HCT116 (cell line): ENCODE results near the gene PDZD4.

Experiments used
- CEBPB ChIP-seq: IDR thresholded peaks from 2 replicates; pipeline ENCODE4 v1.6.1; 2012; ENCODE audit warnings: low read depth
- EZH2 ChIP-seq: fragments of 200-600 bp; sonication (generic); IDR thresholded peaks from 2 replicates; pipeline ENCODE4 v1.6.1; 2017; ENCODE audit warnings: antibody characterized with exemption, mixed run types
- FOSL1 ChIP-seq: IDR thresholded peaks from 2 replicates; pipeline ENCODE4 v1.6.1; 2012; ENCODE audit warnings: low read depth
- POLR2A ChIP-seq: IDR thresholded peaks from 2 replicates; pipeline ENCODE4 v1.7.0; 2011; ENCODE audit warnings: borderline replicate concordance; ENCODE audit not compliant: insufficient read depth, insufficient read length; ENCODE audit errors: extremely low read depth
- POLR2AphosphoS5 ChIP-seq: IDR thresholded peaks from 2 replicates; pipeline ENCODE4 v1.6.1; 2011; ENCODE audit warnings: mild to moderate bottlenecking, low read depth, low read length, moderate library complexity
- SP1 ChIP-seq: IDR thresholded peaks from 2 replicates; pipeline ENCODE4 v1.6.1; 2012; ENCODE audit warnings: low read depth
- ZNF274 ChIP-seq: fragments of 200-500 bp; sonication (Bioruptor generic); IDR thresholded peaks from 2 replicates; pipeline ENCODE4 v1.6.1; 2014; ENCODE audit warnings: mild to moderate bottlenecking, low read depth, low read length, inconsistent platforms
- TF ChIP-seq, protein P1 (sequence below), 3 experiments: fragments of 200-600 bp in 1 of 3; sonication (generic) in 1 of 3; IDR thresholded peaks in 2 of 3; conservative IDR thresholded peaks in 1 of 3; 2 replicates each; pipeline ENCODE4 v1.5.1; 2012 to 2017; ENCODE audit warnings: low read depth in 2 of 3, low read length in 2 of 3, antibody characterized with exemption in 1 of 3, borderline replicate concordance in 1 of 3, control low read depth in 1 of 3, mild to moderate bottlenecking in 1 of 3, mixed read lengths in 1 of 3, mixed run types in 1 of 3, moderate library complexity in 1 of 3; ENCODE audit not compliant: insufficient read depth in 1 of 3
- TF ChIP-seq, protein P2 (sequence below): IDR thresholded peaks from 2 replicates; pipeline ENCODE4 v1.6.1; 2011; ENCODE audit warnings: mild to moderate bottlenecking, low read length, moderate library complexity; ENCODE audit not compliant: insufficient replicate concordance; ENCODE audit errors: extremely low read depth
- TF ChIP-seq, protein P3 (sequence below): IDR thresholded peaks from 2 replicates; pipeline ENCODE4 v1.6.1; 2012; ENCODE audit warnings: low read depth

DNA sequence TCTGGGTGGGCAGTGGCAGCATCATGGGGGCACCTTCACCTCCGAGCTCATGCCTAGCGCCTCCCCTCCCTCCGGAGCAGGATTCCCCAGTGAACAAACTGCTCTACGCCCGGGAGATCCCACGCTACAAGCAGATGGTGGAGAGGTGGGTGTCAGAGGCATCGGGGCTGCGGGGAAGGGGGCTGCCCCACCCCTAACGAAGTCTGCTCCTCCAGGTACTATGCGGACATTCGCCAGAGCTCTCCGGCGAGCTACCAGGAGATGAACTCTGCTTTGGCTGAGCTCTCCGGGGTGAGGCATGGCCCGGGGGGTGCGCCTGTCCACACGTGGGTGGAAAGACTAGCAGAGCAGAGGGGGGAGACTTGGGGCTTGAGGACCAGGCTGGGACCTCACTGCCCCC lies 52.2 kb downstream of the PDZD4 start:
- TF ChIP-seq POLR2A: no peak
- TF ChIP-seq, protein P1, sequence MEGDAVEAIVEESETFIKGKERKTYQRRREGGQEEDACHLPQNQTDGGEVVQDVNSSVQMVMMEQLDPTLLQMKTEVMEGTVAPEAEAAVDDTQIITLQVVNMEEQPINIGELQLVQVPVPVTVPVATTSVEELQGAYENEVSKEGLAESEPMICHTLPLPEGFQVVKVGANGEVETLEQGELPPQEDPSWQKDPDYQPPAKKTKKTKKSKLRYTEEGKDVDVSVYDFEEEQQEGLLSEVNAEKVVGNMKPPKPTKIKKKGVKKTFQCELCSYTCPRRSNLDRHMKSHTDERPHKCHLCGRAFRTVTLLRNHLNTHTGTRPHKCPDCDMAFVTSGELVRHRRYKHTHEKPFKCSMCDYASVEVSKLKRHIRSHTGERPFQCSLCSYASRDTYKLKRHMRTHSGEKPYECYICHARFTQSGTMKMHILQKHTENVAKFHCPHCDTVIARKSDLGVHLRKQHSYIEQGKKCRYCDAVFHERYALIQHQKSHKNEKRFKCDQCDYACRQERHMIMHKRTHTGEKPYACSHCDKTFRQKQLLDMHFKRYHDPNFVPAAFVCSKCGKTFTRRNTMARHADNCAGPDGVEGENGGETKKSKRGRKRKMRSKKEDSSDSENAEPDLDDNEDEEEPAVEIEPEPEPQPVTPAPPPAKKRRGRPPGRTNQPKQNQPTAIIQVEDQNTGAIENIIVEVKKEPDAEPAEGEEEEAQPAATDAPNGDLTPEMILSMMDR (IDR thresholded peaks at IDR 0.05 in 2 of 3, conservative IDR thresholded peaks at IDR 0.05 in 1 of 3; ENCODE audit: borderline replicate concordance in 1 of 3, insufficient read depth in 1 of 3, low read depth in 2 of 3, low read length in 2 of 3): no peak
- TF ChIP-seq, protein P2, sequence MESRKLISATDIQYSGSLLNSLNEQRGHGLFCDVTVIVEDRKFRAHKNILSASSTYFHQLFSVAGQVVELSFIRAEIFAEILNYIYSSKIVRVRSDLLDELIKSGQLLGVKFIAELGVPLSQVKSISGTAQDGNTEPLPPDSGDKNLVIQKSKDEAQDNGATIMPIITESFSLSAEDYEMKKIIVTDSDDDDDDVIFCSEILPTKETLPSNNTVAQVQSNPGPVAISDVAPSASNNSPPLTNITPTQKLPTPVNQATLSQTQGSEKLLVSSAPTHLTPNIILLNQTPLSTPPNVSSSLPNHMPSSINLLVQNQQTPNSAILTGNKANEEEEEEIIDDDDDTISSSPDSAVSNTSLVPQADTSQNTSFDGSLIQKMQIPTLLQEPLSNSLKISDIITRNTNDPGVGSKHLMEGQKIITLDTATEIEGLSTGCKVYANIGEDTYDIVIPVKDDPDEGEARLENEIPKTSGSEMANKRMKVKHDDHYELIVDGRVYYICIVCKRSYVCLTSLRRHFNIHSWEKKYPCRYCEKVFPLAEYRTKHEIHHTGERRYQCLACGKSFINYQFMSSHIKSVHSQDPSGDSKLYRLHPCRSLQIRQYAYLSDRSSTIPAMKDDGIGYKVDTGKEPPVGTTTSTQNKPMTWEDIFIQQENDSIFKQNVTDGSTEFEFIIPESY: no peak
- TF ChIP-seq EZH2: no peak
- no peak for TF ChIP-seq SP1
- TF ChIP-seq, protein P3, sequence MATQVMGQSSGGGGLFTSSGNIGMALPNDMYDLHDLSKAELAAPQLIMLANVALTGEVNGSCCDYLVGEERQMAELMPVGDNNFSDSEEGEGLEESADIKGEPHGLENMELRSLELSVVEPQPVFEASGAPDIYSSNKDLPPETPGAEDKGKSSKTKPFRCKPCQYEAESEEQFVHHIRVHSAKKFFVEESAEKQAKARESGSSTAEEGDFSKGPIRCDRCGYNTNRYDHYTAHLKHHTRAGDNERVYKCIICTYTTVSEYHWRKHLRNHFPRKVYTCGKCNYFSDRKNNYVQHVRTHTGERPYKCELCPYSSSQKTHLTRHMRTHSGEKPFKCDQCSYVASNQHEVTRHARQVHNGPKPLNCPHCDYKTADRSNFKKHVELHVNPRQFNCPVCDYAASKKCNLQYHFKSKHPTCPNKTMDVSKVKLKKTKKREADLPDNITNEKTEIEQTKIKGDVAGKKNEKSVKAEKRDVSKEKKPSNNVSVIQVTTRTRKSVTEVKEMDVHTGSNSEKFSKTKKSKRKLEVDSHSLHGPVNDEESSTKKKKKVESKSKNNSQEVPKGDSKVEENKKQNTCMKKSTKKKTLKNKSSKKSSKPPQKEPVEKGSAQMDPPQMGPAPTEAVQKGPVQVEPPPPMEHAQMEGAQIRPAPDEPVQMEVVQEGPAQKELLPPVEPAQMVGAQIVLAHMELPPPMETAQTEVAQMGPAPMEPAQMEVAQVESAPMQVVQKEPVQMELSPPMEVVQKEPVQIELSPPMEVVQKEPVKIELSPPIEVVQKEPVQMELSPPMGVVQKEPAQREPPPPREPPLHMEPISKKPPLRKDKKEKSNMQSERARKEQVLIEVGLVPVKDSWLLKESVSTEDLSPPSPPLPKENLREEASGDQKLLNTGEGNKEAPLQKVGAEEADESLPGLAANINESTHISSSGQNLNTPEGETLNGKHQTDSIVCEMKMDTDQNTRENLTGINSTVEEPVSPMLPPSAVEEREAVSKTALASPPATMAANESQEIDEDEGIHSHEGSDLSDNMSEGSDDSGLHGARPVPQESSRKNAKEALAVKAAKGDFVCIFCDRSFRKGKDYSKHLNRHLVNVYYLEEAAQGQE: no peak
- no peak for TF ChIP-seq ZNF274
- TF ChIP-seq POLR2AphosphoS5: no peak
- no peak for TF ChIP-seq CEBPB
- TF ChIP-seq FOSL1: no peak
